CD4-positive, alpha-beta T cell (primary cell): ENCODE data around the gene C17orf58. TPM values are rescaled to one million over a fixed set of nuclear protein-coding genes. Genes with fewer than 3 reads are reported as not detected.

ENCODE experiments used
- ATAC-seq: fragments of 200-7000 bp; cut with Tn5 transposase; one replicate; pipeline ENCODE4 v1.10.0; 2022; ENCODE audit warnings: mild to moderate bottlenecking; ENCODE audit not compliant: poor library complexity
- CTCF ChIA-PET: fragments of 350-600 bp; sonication (Branson Sonifier 250); formaldehyde crosslinking; loops from one replicate; lab custom pipeline; 2021; ENCODE audit warnings: antibody characterized with exemption, inconsistent platforms; lab: Charles Lee
- POLR2A ChIA-PET: fragments of 350-600 bp; sonication (Branson Sonifier 250); formaldehyde crosslinking; loops from one replicate; lab custom pipeline; 2021; ENCODE audit warnings: antibody characterized with exemption, inconsistent platforms; lab: Charles Lee
- DNase-seq, 14 experiments: peaks; one replicate each; pipeline ENCODE4 v3.0.0-alpha.2; 2013 to 2020; ENCODE audit warnings: mixed read lengths in 2 of 14
- H3K27ac ChIP-seq, 2 donors: one replicate each; pipeline versions ENCODE4 v1.5.1 to v1.7.0; 2013; ENCODE audit warnings: low read length in 2 of 2, low read depth in 1 of 2, mild to moderate bottlenecking in 1 of 2
- H3K27me3 ChIP-seq, 2 experiments: 1 replicate in 1 of 2; 2 replicates in 1 of 2; pipeline versions ENCODE4 v1.6.1 to v1.7.0; 2013; ENCODE audit warnings: low read length in 2 of 2, control low read depth in 1 of 2, mild to moderate bottlenecking in 1 of 2, moderate library complexity in 1 of 2; ENCODE audit not compliant: insufficient read depth in 2 of 2, control insufficient read depth in 1 of 2
- H3K36me3 ChIP-seq: one replicate; pipeline ENCODE4 v1.6.1; 2013; ENCODE audit warnings: low read length, control low read depth; ENCODE audit not compliant: insufficient read depth
- H3K4me1 ChIP-seq: one replicate; pipeline ENCODE4 v1.6.1; 2013; ENCODE audit warnings: low read length, control low read depth; ENCODE audit not compliant: insufficient read depth
- H3K4me3 ChIP-seq: one replicate; pipeline ENCODE4 v1.5.1; 2013; ENCODE audit warnings: mild to moderate bottlenecking, low read length, moderate library complexity
- H3K9me3 ChIP-seq, 2 experiments: 1 replicate in 1 of 2; 2 replicates in 1 of 2; pipeline versions ENCODE4 v1.6.1 to v1.7.0; 2013; ENCODE audit warnings: low read length in 2 of 2, mild to moderate bottlenecking in 2 of 2, control low read depth in 1 of 2, moderate library complexity in 1 of 2; ENCODE audit not compliant: control insufficient read depth in 1 of 2, insufficient read depth in 1 of 2
- H3K27ac Mint-ChIP-seq: one replicate; pipeline ENCODE4 v1.8.0; 2020; ENCODE audit warnings: mixed read lengths
- H3K27me3 Mint-ChIP-seq: one replicate; pipeline ENCODE4 v1.8.0; 2021; ENCODE audit warnings: mixed read lengths
- H3K36me3 Mint-ChIP-seq: one replicate; pipeline ENCODE4 v1.8.0; 2021; ENCODE audit warnings: low read depth, mixed read lengths
- H3K4me1 Mint-ChIP-seq: one replicate; pipeline ENCODE4 v1.8.0; 2021; ENCODE audit warnings: low read depth, mixed read lengths
- H3K4me3 Mint-ChIP-seq: one replicate; pipeline ENCODE4 v1.8.0; 2020; ENCODE audit warnings: mild to moderate bottlenecking, mixed read lengths
- H3K9me3 Mint-ChIP-seq: one replicate; pipeline ENCODE4 v1.8.0; 2020; ENCODE audit warnings: mixed read lengths
- CTCF ChIP-seq: fragments of 200-600 bp; IDR thresholded peaks from one replicate; pipeline ENCODE4 v1.8.0; 2022; ENCODE audit warnings: antibody characterized with exemption, mild to moderate bottlenecking
- intact Hi-C, 2 experiments: fragments of 100-400 bp; cut with DNase I in 1 of 2; cut with micrococcal nuclease in 1 of 2; formaldehyde crosslinking; loops; one replicate each; pipeline versions ENCODE4 v1.15.1 to v1.9.0; 2023 to 2025; cut with DNase I, micrococcal nuclease
- total RNA-seq, 174 experiments: library from RNA in 2 of 174; stranded (reverse) in 2 of 174; gene quantifications; one replicate each; pipeline ENCODE4 v1.2.3 and lab custom pipeline; 2021 to 2026

C17orf58 gene
- total RNA-seq, 2 experiments from 2014 or later = 0.22 to 0.31 TPM

DNA sequence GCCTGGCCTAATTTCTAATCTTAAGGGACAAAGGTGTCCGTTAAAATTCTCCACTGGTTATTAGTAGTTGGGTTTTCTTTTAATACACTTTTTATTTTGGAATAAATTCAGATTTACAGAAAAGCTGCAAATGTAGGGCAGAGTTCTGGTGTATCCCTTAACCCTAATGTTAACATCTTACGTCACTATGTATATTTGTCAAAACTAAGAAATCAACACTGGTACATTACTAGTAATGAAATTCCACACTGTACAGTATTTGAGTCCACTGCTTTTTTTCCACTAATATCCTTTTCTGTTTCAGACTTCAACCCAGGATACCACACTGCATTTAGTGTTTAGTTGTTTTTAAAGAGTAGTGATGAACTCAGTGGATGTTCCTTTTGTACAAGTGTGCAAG lies 20.6 kb upstream of the C17orf58 start:
- H3K27ac Mint-ChIP-seq = no peak overlapping the region
- H3K9me3 Mint-ChIP-seq = no peaks in the 10 kb centered on the region
- H3K4me1 Mint-ChIP-seq = peaks cover 21% of the 10 kb centered on the region
- intact Hi-C loops = no loop called here
- Histone ChIP-seq H3K9me3 (peaks cover 0 to 6% of the 10 kb centered on the region in 2 experiments), H3K4me3 (no peak overlapping the region), H3K4me1 (peaks cover 14% of the 10 kb centered on the region), H3K27me3 (no peaks in the 10 kb centered on the region), H3K27ac (no peak overlapping the region), H3K36me3 (no peaks in the 10 kb centered on the region)
- no peak for TF ChIP-seq CTCF
- CTCF ChIA-PET = no interaction called here
- POLR2A ChIA-PET = no interaction called here
- no peak for ATAC-seq
- no peak for DNase-seq
- peak overlapping the region; percentile 40 for H3K4me3 Mint-ChIP-seq
- H3K36me3 Mint-ChIP-seq = peaks cover 13% of the 10 kb centered on the region
- peaks cover 9% of the 10 kb centered on the region for H3K27me3 Mint-ChIP-seq

DNA sequence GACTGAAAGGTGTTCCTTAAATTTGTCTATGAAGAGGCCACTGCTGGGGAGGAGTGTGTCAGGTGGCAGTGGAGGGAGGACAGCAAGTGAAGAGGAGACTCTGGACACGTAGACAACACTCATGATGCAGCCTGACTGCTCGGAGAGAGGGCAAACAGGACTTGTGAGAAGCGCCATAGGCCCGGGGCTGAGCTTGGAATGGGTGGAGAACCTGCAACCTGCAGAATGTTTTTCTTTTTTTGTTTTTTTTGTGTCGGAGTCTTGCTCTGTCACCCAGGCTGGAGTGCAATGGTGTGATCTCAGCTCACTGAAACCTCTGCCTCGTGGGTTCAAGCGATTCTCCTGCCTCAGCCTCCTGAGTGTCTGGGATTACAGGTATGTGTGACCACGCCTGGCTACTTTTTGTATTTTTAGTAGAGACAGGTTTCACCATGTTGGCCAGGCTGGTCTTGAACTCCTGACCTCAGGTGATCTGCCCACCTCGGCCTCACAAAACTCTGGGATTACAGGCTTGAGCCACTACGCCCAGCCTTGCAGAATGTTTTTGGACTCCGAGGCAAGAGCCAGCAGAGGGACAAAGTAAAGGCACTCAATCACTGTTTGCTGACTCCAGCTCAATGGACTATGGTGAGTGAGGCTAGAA lies 18.9 kb upstream of the C17orf58 start:
- Mint-ChIP-seq H3K36me3 (peaks cover 8% of the 10 kb centered on the region), H3K4me1 (peaks cover 21% of the 10 kb centered on the region), H3K9me3 (no peaks in the 10 kb centered on the region), H3K27ac (no peak overlapping the region), H3K27me3 (peaks cover 5% of the 10 kb centered on the region), H3K4me3 (no peak overlapping the region)
- ChIA-PET POLR2A (no interaction called here), CTCF (no interaction called here)
- no peak for DNase-seq
- no peak overlapping the region for H3K4me3 ChIP-seq
- ATAC-seq = no peak
- no peaks in the 10 kb centered on the region for H3K27me3 ChIP-seq
- intact Hi-C loops = no loop called here
- TF ChIP-seq CTCF = no peak
- no peaks in the 10 kb centered on the region for H3K9me3 ChIP-seq
- no peaks in the 10 kb centered on the region for H3K36me3 ChIP-seq
- H3K4me1 ChIP-seq = peaks cover 17% of the 10 kb centered on the region
- H3K27ac ChIP-seq = no peak overlapping the region

GRCh38 chr17:68013385-68013784 lies 17.1 kb upstream of the C17orf58 start:
- no peak for TF ChIP-seq CTCF
- no peak overlapping the region for H3K4me3 ChIP-seq
- H3K27ac ChIP-seq = no peak overlapping the region
- ChIA-PET POLR2A (no interaction called here), CTCF (no interaction called here)
- H3K27ac Mint-ChIP-seq = no peak overlapping the region
- no peak for ATAC-seq
- H3K4me1 Mint-ChIP-seq = peaks cover 11% of the 10 kb centered on the region
- H3K36me3 Mint-ChIP-seq = no peaks in the 10 kb centered on the region
- no peaks in the 10 kb centered on the region for H3K27me3 ChIP-seq
- H3K4me3 Mint-ChIP-seq = no peak overlapping the region
- no peak for DNase-seq
- no peaks in the 10 kb centered on the region for H3K27me3 Mint-ChIP-seq
- intact Hi-C loops = loop anchor here in 1 of 2 experiments (5.0 kb wide), 1 partner anchor 51 kb away; no protein-coding TSS in a partner anchor
- peaks cover 8% of the 10 kb centered on the region for H3K4me1 ChIP-seq
- no peaks in the 10 kb centered on the region for H3K9me3 Mint-ChIP-seq
- no peaks in the 10 kb centered on the region for H3K9me3 ChIP-seq
- no peaks in the 10 kb centered on the region for H3K36me3 ChIP-seq
